H9 (cell line): ENCODE measurements around the gene CCDC89. TPM values are rescaled to one million over a fixed set of nuclear protein-coding genes. Genes with fewer than 3 reads are reported as not detected.

Source experiments
- DNase-seq: peaks from one replicate; pipeline ENCODE4 v3.0.0-alpha.2; 2017
- H2AFZ ChIP-seq: one replicate; pipeline ENCODE4 v1.6.1; 2013; ENCODE audit warnings: mild to moderate bottlenecking, low read length, control low read depth, moderate library complexity
- H2AK5ac ChIP-seq: 2 replicates; pipeline ENCODE4 v1.6.1; 2013; ENCODE audit warnings: low read length, control low read depth, mixed read lengths; ENCODE audit not compliant: insufficient read length
- H2BK120ac ChIP-seq: one replicate; pipeline ENCODE4 v1.6.1; 2013; ENCODE audit warnings: low read depth, mild to moderate bottlenecking, low read length, control low read depth, inconsistent platforms; ENCODE audit not compliant: poor library complexity, severe bottlenecking
- H2BK12ac ChIP-seq: 2 replicates; pipeline ENCODE4 v1.6.1; 2013; ENCODE audit warnings: low read length, control low read depth, mixed read lengths, low read depth; ENCODE audit not compliant: insufficient read length
- H2BK15ac ChIP-seq: 2 replicates; pipeline ENCODE4 v1.6.1; 2013; ENCODE audit warnings: low read depth, low read length, control low read depth
- H2BK20ac ChIP-seq: one replicate; pipeline ENCODE4 v1.6.1; 2013; ENCODE audit warnings: low read depth, mild to moderate bottlenecking, low read length, control low read depth, inconsistent platforms; ENCODE audit not compliant: poor library complexity, severe bottlenecking
- H2BK5ac ChIP-seq: 2 replicates; pipeline ENCODE4 v1.6.1; 2013; ENCODE audit warnings: low read length, control low read depth, mixed read lengths; ENCODE audit not compliant: insufficient read length
- H3K14ac ChIP-seq: 2 replicates; pipeline ENCODE4 v1.6.1; 2013; ENCODE audit warnings: low read length, control low read depth; ENCODE audit not compliant: insufficient read depth
- H3K18ac ChIP-seq: 2 replicates; pipeline ENCODE4 v1.6.1; 2013; ENCODE audit warnings: low read depth, mild to moderate bottlenecking, mixed read lengths, low read length, control low read depth; ENCODE audit not compliant: insufficient read length
- H3K23ac ChIP-seq: 2 replicates; pipeline ENCODE4 v1.6.1; 2013; ENCODE audit warnings: low read length, control low read depth, mixed read lengths, low read depth; ENCODE audit not compliant: insufficient read length
- H3K23me2 ChIP-seq: 2 replicates; pipeline ENCODE4 v1.6.1; 2013; ENCODE audit warnings: low read depth, mild to moderate bottlenecking, mixed read lengths, low read length, control low read depth; ENCODE audit not compliant: insufficient read length, poor library complexity, severe bottlenecking
- H3K27ac ChIP-seq: 2 replicates; pipeline ENCODE4 v1.5.1; 2013; ENCODE audit warnings: low read length, control low read depth, mixed read lengths, low read depth; ENCODE audit not compliant: insufficient read length
- H3K27me3 ChIP-seq: 2 replicates; pipeline ENCODE4 v1.6.1; 2013; ENCODE audit warnings: low read length, control low read depth, inconsistent platforms; ENCODE audit not compliant: insufficient read depth
- H3K4ac ChIP-seq: 2 replicates; pipeline ENCODE4 v1.6.1; 2013; ENCODE audit warnings: low read depth, mild to moderate bottlenecking, control low read depth, inconsistent platforms, low read length, moderate library complexity
- H3K4me1 ChIP-seq: 2 replicates; pipeline ENCODE4 v1.6.1; 2013; ENCODE audit warnings: low read length, control low read depth, inconsistent platforms; ENCODE audit not compliant: insufficient read depth
- H3K4me2 ChIP-seq: 2 replicates; pipeline ENCODE4 v1.6.1; 2013; ENCODE audit warnings: low read length, control low read depth, mixed read lengths; ENCODE audit not compliant: insufficient read length, insufficient read depth
- H3K56ac ChIP-seq: 2 replicates; pipeline ENCODE4 v1.6.1; 2013; ENCODE audit warnings: low read depth, mild to moderate bottlenecking, mixed read lengths, low read length, control low read depth; ENCODE audit not compliant: insufficient read length
- H3K79me1 ChIP-seq: 2 replicates; pipeline ENCODE4 v1.6.1; 2013; ENCODE audit warnings: low read depth, mild to moderate bottlenecking, moderate library complexity, low read length, control low read depth, inconsistent platforms; ENCODE audit not compliant: insufficient read depth, poor library complexity, severe bottlenecking
- H3K79me2 ChIP-seq: 2 replicates; pipeline ENCODE4 v1.6.1; 2013; ENCODE audit warnings: low read length, control low read depth, inconsistent platforms; ENCODE audit not compliant: insufficient read depth
- H3K9ac ChIP-seq: 2 replicates; pipeline ENCODE4 v1.6.1; 2013; ENCODE audit warnings: low read length, control low read depth, mixed read lengths; ENCODE audit not compliant: insufficient read length; ENCODE audit errors: extremely low read depth
- H3K9me3 ChIP-seq: one replicate; pipeline ENCODE4 v1.6.1; 2013; ENCODE audit warnings: low read depth, low read length, inconsistent platforms; ENCODE audit not compliant: control insufficient read depth
- H3T11ph ChIP-seq: one replicate; pipeline ENCODE4 v1.6.1; 2013; ENCODE audit warnings: mild to moderate bottlenecking, low read length, control low read depth, inconsistent platforms
- H4K20me1 ChIP-seq: one replicate; pipeline ENCODE4 v1.6.1; 2013; ENCODE audit not compliant: control insufficient read depth, insufficient read length, insufficient read depth
- H4K5ac ChIP-seq: 2 replicates; pipeline ENCODE4 v1.6.1; 2013; ENCODE audit warnings: low read depth, mild to moderate bottlenecking, mixed read lengths, low read length, control low read depth; ENCODE audit not compliant: insufficient read length
- H4K8ac ChIP-seq: replicated peaks from 2 replicates; pipeline ENCODE4 v1.6.1; 2013; ENCODE audit warnings: low read length, control low read depth, mixed read lengths, low read depth; ENCODE audit not compliant: insufficient read length
- H4K91ac ChIP-seq: 2 replicates; pipeline ENCODE4 v1.6.1; 2013; ENCODE audit warnings: low read depth, mild to moderate bottlenecking, moderate library complexity, mixed read lengths, low read length, control low read depth; ENCODE audit not compliant: insufficient read length
- H3K27ac Mint-ChIP-seq, 3 experiments: 2 replicates in 2 of 3; 3 replicates in 1 of 3; pipeline ENCODE4 v1.8.0; 2020 to 2021; ENCODE audit warnings: mixed read lengths in 3 of 3, mild to moderate bottlenecking in 1 of 3, moderate library complexity in 1 of 3
- H3K27me3 Mint-ChIP-seq: 2 replicates; pipeline ENCODE4 v1.8.0; 2021; ENCODE audit warnings: low read depth, mild to moderate bottlenecking, moderate library complexity, mixed read lengths
- H3K36me3 Mint-ChIP-seq, 3 experiments: 2 replicates in 2 of 3; 3 replicates in 1 of 3; pipeline ENCODE4 v1.8.0; 2020 to 2021; ENCODE audit warnings: low read depth in 3 of 3, mixed read lengths in 3 of 3; ENCODE audit not compliant: insufficient read depth in 1 of 3
- H3K4me1 Mint-ChIP-seq, 2 experiments: 2 replicates each; pipeline ENCODE4 v1.8.0; 2020; ENCODE audit warnings: mixed read lengths in 2 of 2
- H3K4me3 Mint-ChIP-seq, 2 experiments: 2 replicates in 1 of 2; 3 replicates in 1 of 2; pipeline ENCODE4 v1.8.0; 2020 to 2021; ENCODE audit warnings: mild to moderate bottlenecking in 2 of 2, mixed read lengths in 2 of 2, moderate library complexity in 1 of 2
- H3K9me3 Mint-ChIP-seq, 2 experiments: 2 replicates in 1 of 2; 3 replicates in 1 of 2; pipeline ENCODE4 v1.8.0; 2020; ENCODE audit warnings: mild to moderate bottlenecking in 2 of 2, mixed read lengths in 2 of 2, moderate library complexity in 1 of 2
- CTCF ChIP-seq: fragments of 200-600 bp; sonication (generic); conservative IDR thresholded peaks from 3 replicates; pipeline ENCODE4 v1.8.0; 2021; ENCODE audit warnings: antibody characterized with exemption, mild to moderate bottlenecking
- WGBS: extraction: QIAGEN DNeasy Blood & Tissue Kit; methylation state at CpG from one replicate; pipeline ENCODE4 v1.1.7; 2013; ENCODE audit warnings: missing lambda C conversion rate, low lambda C conversion rate, mixed read lengths; ENCODE audit not compliant: insufficient read length; ENCODE audit errors: extremely low coverage; 5-methylcytosine and 5-hydroxymethylcytosine counted together
- total RNA-seq: library from RNA; stranded (reverse); gene quantifications from 2 replicates; pipeline ENCODE4 v1.2.1, GENCODE V29; 2021

Gene CCDC89
- total RNA-seq, 1 experiment from 2014 or later = not detected

DNA sequence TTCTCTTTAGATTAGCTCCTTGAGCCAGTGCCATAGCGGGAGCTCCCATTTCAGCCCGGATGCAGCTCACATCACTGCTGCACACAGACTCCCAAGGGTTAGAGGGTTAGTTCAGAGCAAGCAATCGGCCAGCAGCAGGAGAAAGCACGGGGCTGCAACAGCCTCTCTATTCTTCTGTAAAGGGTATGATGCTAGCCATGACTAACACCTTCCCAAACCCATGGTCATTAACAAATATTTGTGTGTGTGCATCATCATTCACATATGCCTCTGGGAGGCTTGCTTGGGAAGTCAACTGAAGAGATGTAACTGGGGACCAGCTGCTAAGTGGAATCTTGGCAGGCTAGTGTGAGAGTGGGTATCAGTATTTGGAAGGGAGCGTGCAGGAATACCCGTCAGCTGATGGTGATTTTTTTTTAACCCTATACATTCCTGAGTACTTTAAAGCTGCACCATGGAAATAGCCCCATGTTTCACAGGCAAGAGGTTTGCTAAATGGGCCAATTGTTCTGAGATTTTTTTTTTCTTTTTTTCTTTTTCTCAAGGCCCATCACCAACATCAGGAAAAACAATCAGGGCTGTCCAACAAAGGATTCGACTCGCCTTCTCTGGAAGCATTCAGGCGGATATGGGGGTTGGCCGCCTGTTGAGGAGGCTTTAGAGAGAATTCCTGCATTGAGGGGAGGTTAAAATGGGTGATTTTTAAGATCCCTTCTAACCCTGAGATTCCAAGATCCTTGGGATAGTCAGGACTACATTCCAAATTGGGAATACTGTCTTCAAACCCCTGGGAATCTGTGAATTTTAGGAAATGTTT, 33.2 kb upstream of the CCDC89 start:
- H3K27ac Mint-ChIP-seq = peak overlapping the region; percentile 93 to 97 (median 94)
- H3K27me3 Mint-ChIP-seq = peaks cover 1% of the 10 kb centered on the region; the same call in 1 of the 2 replicates
- H3K36me3 Mint-ChIP-seq = peaks cover 0 to 3% (median under 1%) of the 10 kb centered on the region in 3 experiments; a peak in 2 of 7 replicates
- Histone ChIP-seq H3K4ac (no peak overlapping the region; the same call in 1 of the 2 replicates), H2BK15ac (0 out of 2 replicates have a peak overlapping the region, but pooled peaks have one; percentile 58), H3K9me3 (no peaks in the 10 kb centered on the region), H2AK5ac (no peak overlapping the region), H2BK5ac (peak overlapping the region; percentile 78), H3K18ac (peak overlapping the region; percentile 83), H3K14ac (peak overlapping the region; percentile 35; the same call in 1 of the 2 replicates), H2AFZ (peak overlapping the region; percentile 58), H2BK12ac (no peak overlapping the region), H3K23me2 (peaks cover 3% of the 10 kb centered on the region), H3T11ph (no peak overlapping the region), H3K9ac (peak overlapping the region; percentile 59), H4K5ac (peak overlapping the region; percentile 72), H3K4me1 (peaks cover 3% of the 10 kb centered on the region), H3K79me1 (no peaks in the 10 kb centered on the region), H2BK120ac (peak overlapping the region; percentile 50), H4K8ac (no peak overlapping the region), H3K4me2 (peak overlapping the region; percentile 55), H3K27ac (peak overlapping the region; percentile 94), H4K91ac (no peak overlapping the region), H4K20me1 (no peaks in the 10 kb centered on the region), H3K23ac (no peak overlapping the region), H3K27me3 (no peaks in the 10 kb centered on the region), H2BK20ac (no peak overlapping the region), H3K79me2 (no peaks in the 10 kb centered on the region), H3K56ac (peak overlapping the region; percentile 91)
- DNase-seq = peak; percentile 63
- peak overlapping the region; percentile 41 to 56 for H3K4me3 Mint-ChIP-seq
- TF ChIP-seq CTCF = no peak
- no peaks in the 10 kb centered on the region for H3K9me3 Mint-ChIP-seq
- no CpG with 5 or more reads among the region's 10 CpGs for WGBS
- peaks cover 34 to 56% of the 10 kb centered on the region in 2 experiments for H3K4me1 Mint-ChIP-seq
